PC-3 (cell line): ENCODE measurements around the gene PFKFB3. TPM values are rescaled to one million over a fixed set of nuclear protein-coding genes. Genes with fewer than 3 reads are reported as not detected.

Experiments used
- ATAC-seq: fragments of 200-7000 bp; cut with Tn5 transposase; 2 replicates; pipeline ENCODE4 v1.9.1; 2020; ENCODE audit warnings: mild to moderate bottlenecking, moderate library complexity
- BruUV-seq: library from RNA; stranded (reverse); fragments of 400-500 nt; replicated peaks from 2 replicates; lab custom pipeline; 2021; lab: Mats Ljungman, UMichigan
- CTCF ChIA-PET: fragments of 300-600 bp; sonication (Branson Sonifier 250); formaldehyde crosslinking; loops from one replicate; lab custom pipeline; 2022; ENCODE audit warnings: antibody characterized with exemption; lab: Charles Lee
- POLR2A ChIA-PET: fragments of 300-600 bp; sonication (Branson Sonifier 250); formaldehyde crosslinking; loops from one replicate; lab custom pipeline; 2022; ENCODE audit warnings: antibody characterized with exemption; ENCODE audit not compliant: unreplicated experiment; lab: Charles Lee
- DNase-seq: peaks from one replicate; pipeline ENCODE4 v3.0.0-alpha.2; 2015
- H2AFZ ChIP-seq: fragments of 300-600 bp; sonication (generic); 2 replicates; pipeline ENCODE4 v1.6.0; 2016; ENCODE audit warnings: antibody characterized with exemption, low read length
- H3F3A ChIP-seq: fragments of 300-600 bp; sonication (generic); one replicate; pipeline ENCODE4 v1.6.0; 2017; ENCODE audit warnings: antibody characterized with exemption, low read length, control low read depth, mild to moderate bottlenecking; ENCODE audit not compliant: unreplicated experiment
- H3K27ac ChIP-seq: fragments of 300-600 bp; sonication (generic); 2 replicates; pipeline ENCODE4 v1.5.1; 2016; ENCODE audit warnings: mild to moderate bottlenecking, low read length
- H3K27me3 ChIP-seq: fragments of 300-600 bp; sonication (generic); 2 replicates; pipeline ENCODE4 v1.6.1; 2016; ENCODE audit warnings: low read length, mixed read lengths
- H3K36me3 ChIP-seq: fragments of 300-600 bp; sonication (generic); 2 replicates; pipeline ENCODE4 v1.6.1; 2016; ENCODE audit warnings: low read depth, mixed run types, low read length, mixed read lengths
- H3K4me1 ChIP-seq: fragments of 300-600 bp; sonication (generic); 2 replicates; pipeline ENCODE4 v1.5.1; 2016; ENCODE audit warnings: low read length; ENCODE audit not compliant: insufficient read depth
- H3K4me2 ChIP-seq: fragments of 300-600 bp; sonication (generic); 2 replicates; pipeline ENCODE4 v1.6.0; 2016; ENCODE audit warnings: low read length
- H3K4me3 ChIP-seq: fragments of 300-600 bp; sonication (generic); 2 replicates; pipeline ENCODE4 v1.5.1; 2016; ENCODE audit warnings: mild to moderate bottlenecking, low read length, mixed read lengths
- H3K79me2 ChIP-seq: fragments of 300-600 bp; sonication (generic); 2 replicates; pipeline ENCODE4 v1.6.1; 2017; ENCODE audit warnings: low read length, mixed read lengths
- H3K9ac ChIP-seq: fragments of 300-600 bp; sonication (generic); 2 replicates; pipeline ENCODE4 v1.6.0; 2016; ENCODE audit warnings: mild to moderate bottlenecking, low read length
- H3K9me2 ChIP-seq: fragments of 300-600 bp; sonication (generic); replicated peaks from 2 replicates; pipeline ENCODE4 v1.6.1; 2016; ENCODE audit warnings: mixed run types, low read length, mixed read lengths
- H3K9me3 ChIP-seq: fragments of 300-600 bp; sonication (generic); 2 replicates; pipeline ENCODE4 v1.6.1; 2016; ENCODE audit warnings: low read length, mixed read lengths
- H4K20me1 ChIP-seq: fragments of 300-600 bp; sonication (generic); 2 replicates; pipeline ENCODE4 v1.6.1; 2016; ENCODE audit warnings: low read length, mixed read lengths
- CTCF ChIP-seq: fragments of 300-600 bp; sonication (generic); conservative IDR thresholded peaks from 2 replicates; pipeline ENCODE4 v1.5.1; 2017; ENCODE audit warnings: antibody characterized with exemption, low read depth, mild to moderate bottlenecking, low read length
- EZH2 ChIP-seq: fragments of 300-600 bp; sonication (generic); IDR thresholded peaks from one replicate; pipeline ENCODE4 v1.6.1; 2017; ENCODE audit warnings: antibody characterized with exemption, mild to moderate bottlenecking, low read length; ENCODE audit not compliant: unreplicated experiment
- EZH2phosphoT487 ChIP-seq: fragments of 300-600 bp; sonication (generic); IDR thresholded peaks from 2 replicates; pipeline ENCODE4 v1.6.1; 2018; ENCODE audit warnings: mild to moderate bottlenecking, antibody characterized with exemption, low read length, borderline replicate concordance
- intact Hi-C: fragments of 100-400 bp; cut with micrococcal nuclease; formaldehyde crosslinking; loops from 2 replicates; pipeline ENCODE4 v1.9.0; 2023
- total RNA-seq: library from RNA; depleted of rRNA; stranded (reverse); fragments of >200 nt; gene quantifications from 2 replicates; pipeline ENCODE4 v1.2.3, GENCODE V29; 2014

Gene PFKFB3
- total RNA-seq, 1 experiment from 2014 or later, result 19.5 TPM

- Histone ChIP-seq H3K27ac (no peak overlapping the region), H2AFZ (no peak overlapping the region), H3K4me3 (no peak overlapping the region), H3K79me2 (no peaks in the 10 kb centered on the region), H3K4me2 (no peak overlapping the region), H3K4me1 (no peaks in the 10 kb centered on the region; the same call in 1 of the 2 replicates), H3K9ac (no peak overlapping the region), H3K27me3 (no peaks in the 10 kb centered on the region), H3K9me2 (no peaks in the 10 kb centered on the region), H4K20me1 (no peaks in the 10 kb centered on the region), H3K36me3 (no peaks in the 10 kb centered on the region), H3K9me3 (no peaks in the 10 kb centered on the region), H3F3A (no peaks in the 10 kb centered on the region)
- TF ChIP-seq CTCF (no peak), EZH2 (no peak), EZH2phosphoT487 (no peak)
- POLR2A ChIA-PET, result no interaction called here
- ATAC-seq (no peak), DNase-seq (no peak)
- BruUV-seq, result no TSS peak
- intact Hi-C loops, result no loop called here
- CTCF ChIA-PET, result no interaction called here
These were observed 58.1 kb downstream of the PFKFB3 start for GRCh38 chr10:6260843-6261242.

GRCh38 chr10:6267941-6268340 is 65.2 kb downstream of the PFKFB3 start:
- no peak overlapping the region for H3K4me2 ChIP-seq
- BruUV-seq, result no TSS peak
- H3K9ac ChIP-seq, result no peak overlapping the region
- no peaks in the 10 kb centered on the region for H3K27me3 ChIP-seq
- DNase-seq, result no peak
- intact Hi-C loops, result no loop called here
- no peaks in the 10 kb centered on the region for H4K20me1 ChIP-seq
- no peak overlapping the region for H3K4me3 ChIP-seq
- ATAC-seq, result no peak
- H3K27ac ChIP-seq, result no peak overlapping the region
- no peaks in the 10 kb centered on the region for H3K4me1 ChIP-seq
- H3K36me3 ChIP-seq, result no peaks in the 10 kb centered on the region
- no peaks in the 10 kb centered on the region for H3K9me2 ChIP-seq
- no peaks in the 10 kb centered on the region for H3F3A ChIP-seq
- H2AFZ ChIP-seq, result no peak overlapping the region
- CTCF ChIA-PET, result no interaction called here
- no peaks in the 10 kb centered on the region for H3K79me2 ChIP-seq
- TF ChIP-seq CTCF, result no peak
- TF ChIP-seq EZH2phosphoT487, result no peak
- TF ChIP-seq EZH2, result no peak
- no peaks in the 10 kb centered on the region for H3K9me3 ChIP-seq
- POLR2A ChIA-PET, result no interaction called here

GRCh38 chr10:6269432-6269831 is 66.7 kb downstream of the PFKFB3 start:
- Histone ChIP-seq H3K4me1 (no peaks in the 10 kb centered on the region), H3K27ac (no peak overlapping the region), H3K9me3 (no peaks in the 10 kb centered on the region), H3K9me2 (no peaks in the 10 kb centered on the region), H4K20me1 (no peaks in the 10 kb centered on the region), H3K79me2 (no peaks in the 10 kb centered on the region), H3F3A (no peaks in the 10 kb centered on the region), H3K36me3 (no peaks in the 10 kb centered on the region), H3K27me3 (no peaks in the 10 kb centered on the region), H2AFZ (no peak overlapping the region), H3K4me2 (no peak overlapping the region), H3K9ac (no peak overlapping the region), H3K4me3 (no peak overlapping the region)
- ATAC-seq (no peak), DNase-seq (no peak)
- POLR2A ChIA-PET, result no interaction called here
- CTCF ChIA-PET, result no interaction called here
- no peak for TF ChIP-seq EZH2phosphoT487
- TF ChIP-seq EZH2, result no peak
- TF ChIP-seq CTCF, result no peak
- intact Hi-C loops, result no loop called here
- BruUV-seq, result no TSS peak
